ENCODE results near the gene ETNK2.
"Not testable (repeated sequence)": the region's sequence is repeated elsewhere in the genome, so short reads cannot be mapped to it uniquely, and the experiment has no call there.

Gene ETNK2

DNA sequence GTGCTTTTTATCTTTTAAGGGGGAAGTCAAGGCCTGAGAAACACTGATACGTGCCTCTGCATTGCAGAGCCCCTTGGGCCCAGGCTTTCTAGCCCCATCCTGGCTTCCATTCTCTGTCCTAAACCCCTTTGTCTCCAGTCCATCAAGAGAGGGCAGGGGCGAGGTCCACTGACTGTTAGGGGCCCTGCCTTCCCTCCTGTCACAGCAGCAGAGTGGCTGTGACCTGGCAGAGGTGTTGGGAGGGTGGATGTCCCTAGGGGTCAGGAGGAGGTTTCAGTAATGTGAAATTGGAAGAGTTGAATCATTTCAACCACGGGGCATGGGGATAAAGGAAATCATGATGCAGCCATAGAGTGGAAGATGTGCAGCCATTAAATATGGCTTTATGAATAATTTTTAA is 54.9 kb downstream of the ETNK2 start:
- no peak for DNase-seq

DNA sequence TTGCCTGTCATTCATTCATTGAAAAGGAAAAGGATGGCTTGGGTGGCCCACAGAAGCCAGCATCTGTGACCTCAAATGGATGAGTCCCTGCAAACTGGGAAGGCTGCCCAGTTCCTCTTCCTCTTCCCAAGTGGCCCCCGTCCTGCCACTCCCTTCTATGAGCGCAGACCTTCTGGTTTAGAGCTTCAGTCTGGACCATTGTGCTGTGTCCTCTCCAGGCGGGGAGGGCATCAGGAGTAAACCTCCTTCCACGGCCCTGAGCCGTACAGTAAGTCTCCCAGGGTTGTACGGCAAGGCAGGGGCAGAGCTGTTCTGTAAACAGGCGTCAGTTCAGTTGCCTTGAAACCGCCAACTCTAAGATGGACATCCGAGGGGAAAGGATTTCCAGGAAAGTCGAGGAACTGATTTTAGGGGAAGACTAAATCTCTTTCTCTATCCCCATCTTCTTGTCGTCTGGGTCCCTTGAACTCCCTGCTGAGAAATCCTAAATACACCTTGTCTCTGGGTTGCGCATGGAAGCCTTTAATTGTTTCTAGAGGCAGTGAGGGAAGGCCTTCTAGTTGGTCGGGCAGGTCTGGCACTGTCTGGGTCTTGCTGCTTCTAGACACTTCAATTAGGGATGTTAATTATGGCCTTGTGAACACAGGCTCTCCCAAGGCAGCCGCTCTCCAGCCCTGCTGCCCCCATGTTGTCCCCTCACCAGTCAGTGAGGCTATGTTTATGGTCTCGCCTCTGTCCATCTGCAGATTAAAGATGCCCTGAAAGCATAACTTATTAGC is 56.8 kb downstream of the ETNK2 start:
- no peak for DNase-seq

DNA sequence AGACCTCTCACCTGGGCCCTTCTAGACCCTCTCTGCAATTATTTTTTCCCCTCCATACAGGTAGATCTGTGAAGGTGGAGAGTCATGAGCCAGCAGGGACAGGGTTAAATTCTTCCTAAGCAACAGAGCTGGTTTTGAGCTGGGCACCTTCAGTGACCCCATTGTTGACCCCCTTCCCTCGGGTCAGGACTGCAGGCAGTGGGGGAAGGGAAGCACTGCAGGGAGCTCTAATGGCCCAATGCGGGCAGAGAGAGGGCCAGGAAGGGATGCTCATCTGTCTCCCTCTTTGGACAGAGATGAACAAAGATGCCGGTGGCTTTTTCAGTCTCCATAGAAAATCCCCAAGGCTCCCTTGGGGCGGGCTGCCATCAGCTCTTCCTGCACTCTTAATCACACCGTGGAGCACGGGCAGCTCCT is 57.5 kb downstream of the ETNK2 start:
- DNase-seq = no peak

DNA sequence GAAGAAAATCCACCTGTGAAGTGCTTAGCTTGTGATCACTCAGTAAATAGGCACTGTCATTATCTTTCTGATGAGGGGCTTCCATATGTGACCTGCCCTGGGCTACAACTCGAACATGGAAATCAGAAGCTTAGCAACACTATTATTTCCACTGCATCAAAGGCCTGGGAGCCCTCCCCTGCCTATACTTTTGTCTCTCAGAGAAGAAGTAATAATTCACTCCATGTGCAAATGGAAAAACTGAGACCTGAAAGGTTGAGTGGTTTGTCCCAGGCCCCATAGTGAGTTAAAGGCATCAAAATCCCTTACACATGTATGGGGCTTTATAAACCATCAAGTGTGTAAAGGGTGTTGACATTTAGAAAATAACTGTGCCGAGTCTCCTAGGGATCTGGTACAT is 58.1 kb downstream of the ETNK2 start:
- no peak for DNase-seq

DNA sequence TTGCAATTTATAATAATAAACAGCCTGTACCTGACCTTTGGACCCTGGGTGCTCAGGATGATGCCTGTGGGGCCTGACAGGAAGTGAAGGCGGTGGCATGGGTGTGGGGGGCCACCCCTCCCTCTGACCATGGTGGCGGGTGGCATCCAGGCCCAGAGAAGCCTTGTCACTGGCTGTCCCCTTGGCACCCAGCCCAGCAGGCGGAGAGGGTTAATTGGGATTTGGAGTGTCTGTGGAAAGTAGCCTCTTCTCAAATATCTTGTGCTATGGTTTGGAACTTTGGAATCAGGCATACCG is 58.5 kb downstream of the ETNK2 start:
- DNase-seq = no peak

DNA sequence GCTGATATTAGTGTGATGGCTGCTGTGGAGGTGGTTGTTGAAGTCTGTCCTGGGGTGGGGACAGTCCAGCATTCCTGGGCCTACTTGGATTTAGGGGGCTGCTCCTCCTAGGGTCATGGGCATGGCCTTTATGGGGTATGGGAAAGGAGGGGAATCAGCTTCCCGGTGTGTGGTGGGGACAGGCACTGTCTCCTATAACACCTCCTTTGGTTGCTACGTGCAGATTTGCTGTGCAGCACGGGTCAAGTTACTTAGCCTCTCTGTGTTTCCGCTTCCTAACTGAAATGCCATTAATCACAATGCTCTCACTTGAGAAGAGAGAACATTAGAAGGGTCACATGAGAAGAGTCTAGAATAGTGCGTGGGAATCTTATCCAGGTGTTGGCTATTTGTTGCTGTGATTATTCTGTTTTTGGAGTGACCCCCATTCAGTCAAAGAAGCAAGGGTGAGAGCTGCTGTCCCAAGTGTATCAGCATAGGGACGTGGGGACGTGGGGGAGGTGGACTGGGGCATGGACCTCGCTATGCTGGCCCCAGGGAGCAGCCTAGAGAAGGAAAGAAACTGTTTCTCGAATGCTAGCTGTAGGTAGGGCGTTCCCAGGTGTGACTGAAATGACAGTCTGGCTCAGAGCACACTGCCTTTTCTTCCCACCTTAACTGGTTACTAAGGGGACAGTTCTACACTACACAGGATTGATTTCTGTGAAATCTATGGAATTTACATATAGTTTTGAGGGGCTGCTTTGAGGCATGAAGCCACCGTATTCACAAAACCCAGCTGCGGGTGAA is 59.0 kb downstream of the ETNK2 start:
- no peak for DNase-seq

DNA sequence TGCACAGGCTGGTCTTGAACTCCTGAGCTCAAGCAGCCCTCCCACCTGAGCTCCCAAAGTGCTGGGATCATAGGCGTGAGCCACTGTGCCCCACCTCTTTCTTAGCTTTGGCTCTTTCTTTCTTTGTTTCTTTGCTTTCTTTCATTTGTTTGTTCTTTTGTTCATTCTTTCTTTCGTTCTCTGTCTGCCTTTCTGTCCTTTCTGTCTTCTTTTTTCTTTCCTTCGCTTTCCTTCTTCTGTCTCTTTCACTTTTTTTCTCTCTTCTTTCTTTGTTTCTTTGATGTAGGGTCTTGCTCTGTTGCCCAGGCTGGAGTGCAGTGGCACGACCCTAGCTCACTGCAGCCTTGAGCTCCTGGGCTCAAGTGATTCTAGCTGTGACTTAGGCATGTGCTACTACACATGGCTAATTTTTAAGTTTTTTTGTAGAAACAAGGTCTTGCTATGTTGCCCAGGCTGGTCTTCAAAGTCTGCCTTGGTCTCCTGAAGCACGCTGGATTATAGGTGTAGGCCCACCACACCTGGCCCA is 60.0 kb downstream of the ETNK2 start:
- DNase-seq = no peak

DNA sequence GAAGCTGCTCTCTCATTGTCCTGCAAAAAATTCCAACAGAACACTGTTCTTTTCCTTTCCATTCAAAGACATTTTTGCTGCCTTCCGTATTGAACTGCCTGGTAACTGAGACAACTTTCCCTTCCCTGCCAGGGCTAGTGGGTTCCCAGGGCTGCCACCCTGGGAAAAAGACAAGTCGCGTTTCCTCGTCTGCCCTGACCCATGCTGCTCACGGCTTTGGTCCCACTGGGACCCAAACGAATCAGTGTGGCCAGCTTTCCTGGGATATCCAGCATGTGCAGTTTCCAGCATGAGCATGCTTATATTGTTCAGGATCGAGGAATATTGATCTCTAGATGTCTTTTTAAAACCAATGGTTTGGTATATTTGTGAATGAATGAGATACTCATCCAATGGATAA is 60.8 kb downstream of the ETNK2 start:
- no peak for DNase-seq

DNA sequence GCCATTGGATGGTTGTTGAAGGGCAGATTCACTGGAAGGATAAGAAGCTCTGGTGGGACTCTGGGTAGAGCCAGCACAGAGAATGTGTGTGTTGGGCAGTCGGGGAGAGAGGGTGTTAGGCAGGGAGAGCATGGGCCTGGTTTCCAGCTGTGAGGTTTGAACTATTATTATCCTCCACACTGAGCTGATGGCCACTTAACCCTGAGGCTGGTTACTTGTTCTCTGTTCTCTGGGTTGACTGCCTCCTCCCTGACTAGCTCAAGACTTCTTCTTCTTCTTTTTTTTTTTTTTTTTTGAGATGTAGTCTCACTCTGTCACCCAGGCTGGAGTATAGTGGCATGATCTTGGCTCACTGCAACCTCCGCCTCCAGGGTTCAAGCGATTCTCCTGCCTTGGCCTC is 61.7 kb downstream of the ETNK2 start:
- not testable (repeated sequence) for DNase-seq

DNA sequence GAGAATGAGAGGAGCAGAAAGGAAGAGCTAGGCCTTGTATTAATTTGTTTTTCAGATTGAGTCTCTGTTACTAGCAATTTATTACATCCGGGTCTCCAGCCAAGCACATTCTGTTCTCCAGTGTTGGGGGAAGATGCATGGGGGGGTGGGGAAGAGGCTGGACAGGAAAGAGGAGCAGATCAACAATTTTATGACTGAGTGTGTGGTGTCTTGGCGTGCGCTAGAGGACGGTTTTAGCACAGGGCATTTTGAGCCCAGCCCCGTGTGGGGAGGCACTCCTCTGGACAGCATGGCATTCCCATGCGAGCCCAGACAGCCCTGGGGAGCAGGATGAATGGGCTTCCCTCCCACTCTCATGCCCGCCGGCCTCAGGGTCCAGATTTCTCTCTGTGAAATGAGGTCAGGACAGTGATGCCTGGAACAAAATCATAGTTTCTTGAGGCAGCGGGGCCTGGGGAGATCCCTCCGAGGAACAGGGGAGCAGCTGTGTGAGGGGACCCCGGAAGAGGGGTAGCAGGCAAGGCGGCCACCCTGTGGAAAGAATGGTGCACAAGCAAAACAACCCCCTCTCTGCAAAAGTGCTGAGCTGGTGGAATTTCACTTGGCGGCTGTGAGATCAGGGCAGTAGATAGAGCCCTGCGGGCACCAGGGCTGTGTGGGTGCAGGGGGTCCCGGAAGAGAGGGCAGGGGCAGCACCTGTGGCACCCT is 62.6 kb downstream of the ETNK2 start:
- DNase-seq = no peak

DNA sequence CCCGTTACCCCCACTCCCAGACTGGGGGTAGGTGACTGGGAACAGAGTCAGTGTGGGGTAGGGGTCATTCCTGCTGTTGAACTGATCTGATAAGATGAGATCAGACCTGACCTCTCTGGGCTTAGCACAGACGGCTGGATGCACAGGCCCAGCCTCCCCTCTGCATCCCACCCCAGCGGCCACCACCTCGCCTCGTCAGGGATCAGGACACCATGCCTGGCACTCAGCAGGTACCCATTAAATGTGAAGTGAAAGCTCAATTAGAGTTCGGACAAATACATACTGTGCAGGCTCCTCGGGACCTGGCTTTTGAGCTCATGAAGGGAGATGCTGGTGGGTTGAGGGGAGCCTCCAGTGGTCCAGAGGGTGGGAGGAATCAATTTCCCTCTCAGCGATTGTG is 63.2 kb downstream of the ETNK2 start:
- no peak for DNase-seq

DNA sequence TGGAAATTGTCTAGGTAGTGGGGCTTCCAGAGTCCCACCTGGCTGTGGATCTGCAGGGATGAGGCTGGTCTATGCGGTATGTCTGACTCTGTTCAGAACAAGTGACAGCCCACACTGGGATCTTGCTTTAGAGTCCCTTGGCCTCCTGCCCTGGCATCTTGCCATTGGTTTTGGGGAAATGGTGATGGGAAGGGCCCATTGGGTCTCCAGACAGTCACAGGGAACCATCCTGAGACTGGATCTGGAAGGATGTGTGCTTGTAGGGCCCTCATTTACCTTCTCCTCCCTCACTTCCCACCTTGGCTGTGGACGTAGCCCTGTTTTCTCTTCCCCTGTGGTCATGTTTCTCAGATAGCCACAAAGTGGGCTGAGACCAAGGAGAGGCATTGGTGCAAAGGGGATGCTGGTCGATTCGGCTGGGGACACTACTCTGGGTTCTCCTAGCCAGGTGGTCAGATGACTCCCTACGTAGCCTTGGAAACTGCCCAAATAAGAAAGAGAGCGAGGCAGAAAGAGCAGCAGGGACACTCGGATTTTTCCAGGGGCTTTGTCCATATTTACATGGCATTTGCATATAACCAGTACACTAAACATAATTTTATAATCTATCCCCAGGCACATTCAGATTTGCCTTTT is 63.8 kb downstream of the ETNK2 start:
- no peak for DNase-seq

DNA sequence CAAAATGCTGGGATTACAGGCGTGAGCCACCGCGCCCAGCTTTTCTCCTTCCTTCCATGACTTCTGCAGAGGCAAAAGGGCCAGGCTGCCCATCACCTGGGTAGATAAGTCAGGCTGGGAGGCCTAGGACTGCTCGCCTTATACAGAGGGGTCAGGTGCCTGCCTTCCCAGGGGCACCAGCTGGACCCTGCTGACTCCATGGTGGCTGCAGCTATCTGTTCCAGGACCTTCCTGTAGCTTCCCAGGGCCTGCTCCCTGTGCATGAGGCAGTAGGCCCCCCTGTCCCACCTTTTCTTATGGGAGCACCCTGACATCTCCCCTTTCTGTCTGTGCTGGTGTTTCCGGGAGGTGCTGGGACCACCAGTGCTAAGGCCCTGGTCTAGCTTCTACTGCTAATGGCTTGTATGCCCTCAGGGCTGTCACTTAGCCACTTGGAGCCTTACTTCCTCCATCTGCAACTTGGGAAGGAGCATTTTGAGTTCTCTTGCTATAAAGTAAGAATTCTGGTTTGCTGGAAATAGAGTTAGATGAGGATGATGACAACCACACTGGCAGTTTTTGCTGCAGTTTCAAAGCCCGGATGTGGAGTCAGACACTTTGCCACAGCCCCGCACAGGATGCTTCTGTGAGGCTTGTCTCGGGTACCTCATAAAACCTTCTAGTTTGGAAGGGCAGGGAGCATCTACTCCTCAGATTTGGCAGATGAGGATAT is 64.5 kb downstream of the ETNK2 start:
- no peak for DNase-seq

DNA sequence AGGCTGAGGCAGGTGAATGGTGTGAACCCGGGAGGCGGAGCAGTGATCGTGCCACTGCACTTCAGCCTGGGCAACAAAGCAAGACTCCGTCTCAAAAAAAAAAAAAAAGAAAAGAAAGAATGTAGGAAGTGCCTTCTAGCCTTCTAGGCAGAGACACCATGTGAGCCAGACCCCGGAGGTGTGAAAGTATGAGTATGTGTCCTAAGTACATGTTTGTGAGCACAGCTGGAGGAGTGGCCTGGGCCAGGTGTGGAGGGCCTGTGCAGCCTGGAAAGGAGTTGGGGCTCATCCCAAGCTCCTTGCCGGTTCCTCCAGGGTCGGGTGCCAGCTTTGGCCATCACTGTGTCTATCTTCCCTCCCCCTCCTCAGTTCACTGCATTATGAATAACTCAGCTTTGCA is 66.0 kb downstream of the ETNK2 start:
- DNase-seq = no peak

DNA sequence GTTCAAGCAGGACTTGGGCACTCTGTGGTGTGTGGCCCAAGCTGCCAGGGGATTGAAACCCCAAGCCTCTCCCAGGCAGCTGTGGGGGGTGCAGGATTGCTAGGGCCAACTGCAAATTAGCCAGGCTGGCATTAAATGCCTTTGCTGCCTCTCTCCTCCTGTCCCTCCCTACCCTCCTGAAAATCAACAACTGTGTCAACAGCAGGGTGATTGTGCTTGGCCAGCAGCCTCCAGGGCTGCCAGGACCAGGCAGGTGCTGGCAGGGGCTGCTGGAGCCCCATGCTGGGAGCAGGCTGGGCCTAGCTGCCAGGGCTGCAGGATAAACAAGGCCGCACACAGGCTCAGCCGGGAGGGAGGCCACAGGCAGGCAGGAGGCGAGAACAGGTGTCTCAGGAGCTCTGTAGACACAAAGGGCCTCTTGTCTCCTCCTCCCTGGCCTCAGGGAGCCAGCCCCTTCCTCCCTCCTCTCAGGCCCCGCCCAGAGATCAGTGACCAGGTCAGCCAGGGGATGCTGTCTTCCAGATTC is 67.5 kb downstream of the ETNK2 start:
- DNase-seq = no peak

DNA sequence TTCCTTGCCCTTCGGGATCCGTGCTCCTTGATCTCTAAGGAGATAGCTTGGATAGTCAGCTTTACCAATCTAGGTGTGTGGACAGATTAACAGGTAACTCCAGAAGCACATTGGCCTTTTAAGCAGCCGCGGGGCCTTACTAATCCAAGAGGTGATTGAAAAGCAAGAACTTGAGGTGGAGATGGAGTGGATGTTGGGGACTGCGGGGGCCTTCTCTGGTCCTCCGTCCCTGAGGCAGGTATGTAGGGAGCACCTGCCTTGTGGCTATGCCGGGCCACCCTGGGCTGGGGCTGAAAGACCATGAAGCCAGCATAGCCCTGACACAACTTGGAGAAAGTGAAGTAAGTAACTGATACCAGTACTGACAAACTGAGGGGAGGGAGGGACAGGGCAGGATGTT is 68.4 kb downstream of the ETNK2 start:
- no peak for DNase-seq

DNA sequence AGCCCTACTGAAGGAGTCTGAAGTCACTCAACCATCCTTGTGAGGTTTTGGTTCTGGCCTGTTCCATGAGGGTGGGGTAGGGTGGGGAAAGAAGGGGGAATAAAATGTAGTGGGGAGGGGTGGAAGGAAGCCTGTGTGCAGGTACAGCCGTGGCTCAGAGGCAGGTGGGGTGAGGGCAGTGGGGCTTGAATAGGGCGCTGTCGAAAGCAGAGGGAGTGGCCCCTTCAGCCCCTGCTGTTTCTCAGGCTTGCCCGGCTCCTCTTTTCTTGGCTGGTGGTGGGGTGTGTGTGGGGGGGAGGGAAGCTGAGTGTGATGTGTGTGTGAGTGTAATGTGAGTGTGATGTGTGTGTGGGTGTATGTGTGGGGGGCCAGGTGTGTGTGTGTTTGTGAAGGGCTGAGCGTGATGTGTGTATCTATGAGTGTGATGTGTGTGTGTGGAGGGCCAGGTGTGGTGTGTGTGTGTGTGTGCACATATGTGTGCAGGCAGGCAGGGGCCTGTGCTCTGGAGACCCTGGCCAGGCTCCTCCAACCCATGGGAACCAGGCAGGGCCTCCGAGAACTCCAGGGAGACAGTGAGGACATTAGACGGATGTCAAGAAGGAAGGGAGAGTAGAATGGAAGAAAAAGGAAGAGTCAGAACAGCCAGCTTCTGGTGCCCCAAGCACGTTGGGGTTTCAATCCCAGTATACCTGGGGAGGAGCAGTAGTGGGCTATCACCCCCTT is 69.9 kb downstream of the ETNK2 start:
- DNase-seq = no peak

DNA sequence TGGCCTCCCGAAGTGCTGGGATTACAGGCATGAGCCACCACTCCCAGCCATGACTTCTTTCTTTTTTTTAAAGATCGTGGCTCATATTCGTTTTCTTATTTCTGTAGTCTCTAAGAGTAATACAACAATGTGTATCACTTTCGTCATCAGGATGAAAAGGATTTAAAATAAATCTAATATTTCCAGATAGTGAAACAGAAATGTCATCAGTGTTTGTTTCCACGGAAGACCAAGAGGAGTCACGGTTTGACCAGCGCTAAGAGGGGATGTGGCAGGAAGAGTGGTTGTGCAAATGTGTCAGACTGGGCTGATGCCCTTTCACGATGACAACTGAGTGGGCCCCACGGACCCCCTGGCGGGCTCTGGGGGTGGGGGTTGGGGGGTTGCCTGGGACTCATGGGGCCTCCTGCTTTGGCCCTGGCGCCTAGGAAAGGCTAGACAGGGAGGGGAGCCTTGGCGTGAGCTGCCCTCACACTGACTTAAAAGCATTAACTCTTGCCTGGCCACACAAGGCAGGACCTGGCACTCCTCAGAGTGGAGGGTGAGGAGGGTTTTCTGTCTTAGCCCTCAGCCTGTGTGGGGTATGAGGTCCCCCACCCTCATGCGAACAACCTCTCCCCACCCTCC is 70.6 kb downstream of the ETNK2 start:
- DNase-seq = no peak

Data from T-helper 1 cell (primary cell).